ENCODE results near the gene SMC5.
"Not testable (repeated sequence)": the region's sequence is repeated elsewhere in the genome, so short reads cannot be mapped to it uniquely, and the experiment has no call there.

The SMC5 gene

DNA sequence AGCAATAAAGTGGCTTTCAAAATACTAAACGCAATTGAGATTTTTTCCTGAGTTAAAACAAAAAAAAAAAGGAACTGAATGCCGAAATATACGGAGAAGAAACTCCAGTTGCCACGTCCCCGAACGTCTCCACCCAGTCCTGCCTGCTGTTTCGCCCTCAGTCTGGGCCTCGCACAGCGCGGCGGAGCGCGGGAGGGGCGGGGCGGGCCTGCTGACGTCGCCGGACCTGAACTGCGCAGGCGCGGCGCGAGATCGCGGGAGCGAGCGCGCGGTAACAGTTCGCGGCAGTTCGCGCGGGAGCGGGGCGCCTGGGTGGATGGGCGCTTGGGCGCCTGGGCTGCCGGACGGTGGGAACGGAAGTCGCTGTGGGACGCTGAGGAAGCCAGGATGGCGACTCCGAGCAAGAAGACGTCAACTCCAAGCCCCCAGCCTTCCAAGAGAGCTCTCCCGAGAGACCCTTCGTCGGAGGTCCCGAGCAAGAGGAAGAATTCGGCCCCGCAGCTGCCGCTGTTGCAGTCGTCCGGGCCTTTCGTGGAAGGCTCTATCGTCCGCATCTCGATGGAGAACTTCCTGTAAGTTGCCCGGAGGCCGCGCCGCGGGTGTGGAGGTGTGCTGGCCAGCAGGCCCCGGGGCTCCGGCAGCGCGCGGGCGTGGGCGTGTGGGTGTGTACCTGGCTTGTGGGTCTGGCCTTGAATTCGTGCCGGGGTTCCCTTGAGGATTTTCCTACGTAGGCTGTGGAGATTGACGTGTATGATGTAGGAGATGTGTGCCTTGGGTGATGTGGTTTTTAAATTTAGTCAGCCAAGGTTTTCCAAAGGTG is at the start of gene SMC5:
Gene SMC5, plus strand, starts transcription at position 287 of the 820 bp plus-strand sequence. Its CDS starts 101 bp downstream, at position 388.
- DNase-seq: peak; percentile 96

GRCh38 chr9:70217029-70217428 is 41.7 kb upstream of the SMC5 start:
- no peak for DNase-seq

DNA sequence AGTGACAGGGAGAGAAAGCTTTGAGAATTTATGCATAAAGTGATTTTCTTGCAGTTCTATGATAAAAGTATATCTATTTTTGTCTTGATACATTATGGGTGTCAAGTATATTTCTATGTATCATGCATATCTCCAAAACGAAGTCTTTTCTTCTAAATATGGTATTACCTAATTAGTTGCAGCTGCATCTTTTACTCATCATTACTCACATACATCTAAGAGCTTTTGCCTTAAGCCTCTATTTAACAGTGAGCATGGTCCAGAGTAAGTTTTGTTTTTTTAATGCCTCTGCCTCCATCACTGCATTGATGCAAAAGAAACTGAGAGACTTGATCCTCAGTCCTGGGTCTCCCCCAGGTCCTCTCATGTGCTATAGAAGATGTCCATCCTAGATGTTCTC is 40.0 kb upstream of the SMC5 start:
- no peak for DNase-seq

GRCh38 chr9:70220216-70220615 is 38.6 kb upstream of the SMC5 start:
- no peak for DNase-seq

DNA sequence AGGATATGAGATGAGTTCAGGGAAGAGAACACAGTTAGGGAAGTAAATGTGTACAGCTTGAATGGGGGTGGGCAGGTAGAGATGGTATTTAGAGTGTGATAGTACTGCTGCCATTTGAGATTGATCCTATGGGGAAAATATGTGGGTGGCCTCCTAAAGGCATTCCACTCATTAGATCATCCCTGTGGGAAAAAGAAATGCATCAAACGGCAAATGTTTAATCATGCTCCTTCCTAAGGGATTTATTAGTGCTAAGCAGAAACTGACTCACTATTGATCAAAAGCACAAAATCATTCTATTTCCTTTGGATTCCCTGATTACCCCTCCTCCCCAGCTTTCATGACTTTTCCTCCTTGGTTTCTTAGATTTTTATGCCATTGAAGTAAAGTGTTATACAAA is 36.4 kb upstream of the SMC5 start:
- no peak for DNase-seq

- DNase-seq: no peak
Observed at GRCh38 chr9:70228118-70228517, 30.7 kb upstream of the SMC5 start.

- DNase-seq: no peak
Observed at GRCh38 chr9:70228611-70229010, 30.2 kb upstream of the SMC5 start.

GRCh38 chr9:70229026-70229425 is 29.8 kb upstream of the SMC5 start:
- no peak for DNase-seq

GRCh38 chr9:70229579-70229978 is 29.2 kb upstream of the SMC5 start:
- peak; percentile 38 for DNase-seq

- DNase-seq: no peak
Observed at GRCh38 chr9:70232476-70232875, 26.3 kb upstream of the SMC5 start.

DNA sequence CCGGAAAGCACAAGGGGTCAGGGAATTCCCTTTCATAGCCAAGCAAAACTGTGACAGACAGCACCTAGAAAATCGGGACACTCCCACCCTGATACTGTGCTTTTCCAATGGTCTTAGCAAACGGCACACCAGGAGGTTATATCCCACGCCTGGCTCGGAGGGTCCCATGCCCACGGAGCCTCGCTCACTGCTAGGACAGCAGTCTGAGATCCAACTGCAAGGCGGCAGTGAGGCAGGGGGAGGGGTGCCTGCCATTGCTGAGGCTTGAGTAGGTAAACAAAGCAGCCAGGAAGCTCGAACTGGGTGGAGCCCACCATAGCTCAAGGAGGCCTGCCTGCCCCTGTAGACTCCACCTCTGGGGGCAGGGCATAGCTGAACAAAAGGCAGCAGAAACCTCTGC is 24.6 kb upstream of the SMC5 start:
- DNase-seq: not testable (repeated sequence)

DNA sequence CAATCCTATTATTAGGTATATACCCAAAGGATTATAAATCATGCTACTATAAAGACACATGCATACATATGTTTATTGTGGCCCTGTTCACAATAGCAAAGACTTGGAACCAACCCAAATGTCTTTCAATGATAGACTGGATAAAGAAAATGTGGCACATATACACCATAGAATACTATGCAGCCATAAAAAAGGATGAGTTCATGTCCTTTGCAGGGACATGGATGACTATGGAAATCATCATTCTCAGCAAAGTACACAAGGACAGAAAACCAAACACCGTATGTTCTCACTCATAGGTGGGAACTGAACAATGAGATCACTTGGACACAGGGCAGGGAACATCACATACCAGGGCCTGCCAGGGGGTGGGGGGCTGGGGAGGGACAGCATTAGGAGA is 12.8 kb upstream of the SMC5 start:
- DNase-seq: not testable (repeated sequence)

DNA sequence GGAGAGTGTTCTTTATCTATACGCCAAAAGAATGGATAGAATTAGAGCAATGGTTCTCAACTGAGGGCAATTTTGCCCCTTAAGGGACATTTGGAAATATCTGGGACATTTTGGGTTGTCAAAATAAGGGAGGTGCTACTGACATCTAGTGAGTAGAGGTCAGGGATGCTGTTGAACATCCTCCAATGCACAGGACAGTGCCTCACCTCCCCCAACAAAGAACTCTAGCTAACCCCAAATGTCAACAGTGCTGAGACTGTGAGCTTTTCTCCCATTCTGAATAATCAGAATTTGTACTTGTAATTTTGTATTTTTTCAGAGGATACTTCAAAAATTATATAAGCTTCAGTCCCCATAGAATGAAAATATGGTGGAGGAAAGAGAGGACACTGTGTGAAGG is 8.6 kb upstream of the SMC5 start:
- no peak for DNase-seq

GRCh38 chr9:70255486-70255885 is 3.3 kb upstream of the SMC5 start:
- DNase-seq: no peak

DNA sequence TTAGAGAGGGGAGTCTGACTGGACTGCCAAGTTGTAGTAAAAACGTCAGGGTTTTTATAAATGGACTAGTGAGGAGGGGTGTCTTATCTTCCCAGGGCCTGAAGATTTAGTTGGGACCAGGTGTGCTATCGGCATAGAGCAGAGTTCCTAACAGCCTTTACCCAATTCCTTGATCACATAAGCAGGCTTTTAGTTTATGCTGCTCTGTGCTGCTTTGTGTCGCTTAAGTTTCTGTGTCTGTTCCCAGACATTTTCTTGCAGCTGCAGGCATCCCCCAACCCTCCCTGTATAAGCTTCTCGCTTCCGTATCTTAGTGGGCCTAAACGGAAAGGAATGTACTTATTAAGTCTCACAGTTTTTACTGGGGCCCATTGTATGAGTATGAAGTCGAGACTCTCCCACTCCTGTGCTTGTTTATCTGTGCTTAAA is 2.6 kb upstream of the SMC5 start:
- no peak for DNase-seq

DNA sequence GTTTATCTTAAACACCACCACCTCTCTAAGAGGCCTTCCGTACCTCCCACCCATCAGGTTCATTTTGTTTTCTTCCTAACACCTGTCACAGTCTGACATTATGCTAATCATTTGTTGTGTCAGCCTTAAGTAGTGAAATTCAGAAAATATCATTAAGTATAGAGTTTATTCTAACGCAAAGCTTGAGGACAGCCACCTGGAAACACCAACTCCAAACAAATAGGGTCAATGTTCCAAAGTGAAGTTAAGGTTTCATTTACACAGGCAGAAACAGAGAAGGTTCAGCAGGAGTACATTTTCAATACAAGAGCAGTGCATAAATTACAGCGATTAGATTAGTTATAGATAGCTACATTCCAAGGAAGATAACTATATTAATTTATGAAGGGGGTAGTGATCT is 1.3 kb upstream of the SMC5 start:
- peak; percentile 26 for DNase-seq

DNA sequence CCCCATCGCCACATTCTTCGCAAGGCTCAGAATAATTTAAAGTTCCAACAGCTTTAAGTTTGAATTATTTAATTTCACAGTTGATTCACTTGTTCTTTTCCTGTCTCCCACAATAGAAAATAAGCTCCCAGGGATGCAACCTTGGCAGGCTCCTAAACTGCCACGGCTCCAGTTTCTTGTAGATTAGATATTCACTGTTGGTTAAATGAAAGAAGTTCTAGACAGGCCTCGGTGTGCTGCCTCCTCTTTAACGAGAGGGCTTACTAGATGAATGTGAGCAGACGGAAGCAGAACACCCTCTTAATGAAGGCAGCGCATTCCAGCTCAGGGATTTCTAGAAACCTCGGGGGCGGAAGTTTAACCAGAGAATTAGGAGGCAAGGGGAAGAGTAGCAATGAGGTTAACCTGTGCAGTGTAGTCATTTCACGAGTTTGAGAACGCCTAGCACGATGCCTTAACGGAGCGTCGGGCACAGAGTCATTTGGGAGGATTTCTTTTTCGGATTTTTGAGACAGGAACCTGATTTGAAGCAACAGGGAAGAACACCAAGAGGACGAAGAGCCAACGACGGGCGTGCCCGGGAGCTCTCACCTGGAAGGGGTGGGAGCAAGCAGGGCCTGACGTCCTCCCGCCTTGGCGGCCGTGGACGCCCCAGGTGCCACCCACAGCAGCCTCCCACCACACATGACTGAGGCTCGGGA is 637 bp upstream of the SMC5 start:
- DNase-seq: peak; percentile 92

GRCh38 chr9:70259512-70259802 is 679 bp downstream of the SMC5 start:
- DNase-seq: no peak

- DNase-seq: peak; percentile 36
Observed at GRCh38 chr9:70260007-70260443, 1.2 kb downstream of the SMC5 start.

- no peak for DNase-seq
Observed at GRCh38 chr9:70260606-70261005, 1.8 kb downstream of the SMC5 start.

- DNase-seq: no peak
Observed at GRCh38 chr9:70261131-70261870, 2.5 kb downstream of the SMC5 start.

DNA sequence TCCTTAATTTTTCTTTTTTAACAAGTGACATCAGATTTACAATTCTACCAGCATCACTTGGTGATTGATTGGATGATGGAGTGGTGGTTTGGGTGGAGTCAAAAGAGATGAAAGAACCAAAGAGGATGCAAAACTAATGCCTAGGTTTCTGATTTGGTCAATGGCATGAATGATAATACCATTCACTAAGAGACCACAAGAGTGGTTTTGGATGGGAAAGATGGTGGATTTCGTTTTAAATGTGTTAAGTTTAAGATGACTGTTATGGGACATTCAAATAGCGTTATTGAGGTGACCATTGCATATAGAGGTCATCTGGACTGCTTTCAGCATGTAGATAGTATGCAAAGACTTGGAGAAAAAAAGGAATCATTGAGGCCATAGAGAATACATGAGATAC is 3.6 kb downstream of the SMC5 start:
- DNase-seq: no peak

- DNase-seq: no peak
Observed at GRCh38 chr9:70262948-70263347, 4.2 kb downstream of the SMC5 start.

GRCh38 chr9:70263421-70263820 is 4.6 kb downstream of the SMC5 start:
- no peak for DNase-seq

Measured in NCI-H69 (cell line).